Activated CD8-positive, alpha-beta memory T cell treated with anti-CD3 and anti-CD28 coated beads, Interleukin-2, amount 50 U/mL, for 1 hour (primary cell): Measurements from ENCODE around the gene CX3CL1.
"Not testable (repeated sequence)": the region's sequence is repeated elsewhere in the genome, so short reads cannot be mapped to it uniquely, and the experiment has no call there.

Experiments used
- DNase-seq: peaks from one replicate; pipeline ENCODE4 v3.0.0-alpha.2; 2020; ENCODE audit errors: extremely low read depth

Gene CX3CL1

GRCh38 chr16:57372372-57373116 lies at the start of gene CX3CL1:
Gene CX3CL1, plus strand, starts transcription at chr16:57372490. Its CDS starts 79 bp downstream, at chr16:57372569.
- DNase-seq, result no peak

GRCh38 chr16:57324749-57325148 lies 47.5 kb upstream of the CX3CL1 start:
- no peak for DNase-seq

DNA sequence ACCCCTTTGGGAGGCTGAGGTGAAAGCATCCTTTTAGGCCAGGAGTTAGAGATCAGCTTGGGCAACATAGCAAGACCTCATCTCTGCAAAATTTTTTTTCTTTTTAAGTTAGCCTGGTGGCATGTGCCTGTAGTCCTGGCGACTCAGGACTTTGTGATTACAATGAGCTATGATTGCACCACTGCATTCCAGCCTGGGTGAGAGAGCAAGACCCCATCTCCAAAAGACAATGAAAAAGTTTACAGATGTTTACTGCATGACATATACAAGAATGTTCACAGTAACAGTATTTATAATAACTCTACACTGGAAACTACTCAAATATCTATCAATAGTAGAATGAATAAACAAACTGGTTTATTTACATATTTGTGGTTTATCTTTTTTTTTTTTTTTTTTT lies 46.8 kb upstream of the CX3CL1 start:
- no peak for DNase-seq

DNA sequence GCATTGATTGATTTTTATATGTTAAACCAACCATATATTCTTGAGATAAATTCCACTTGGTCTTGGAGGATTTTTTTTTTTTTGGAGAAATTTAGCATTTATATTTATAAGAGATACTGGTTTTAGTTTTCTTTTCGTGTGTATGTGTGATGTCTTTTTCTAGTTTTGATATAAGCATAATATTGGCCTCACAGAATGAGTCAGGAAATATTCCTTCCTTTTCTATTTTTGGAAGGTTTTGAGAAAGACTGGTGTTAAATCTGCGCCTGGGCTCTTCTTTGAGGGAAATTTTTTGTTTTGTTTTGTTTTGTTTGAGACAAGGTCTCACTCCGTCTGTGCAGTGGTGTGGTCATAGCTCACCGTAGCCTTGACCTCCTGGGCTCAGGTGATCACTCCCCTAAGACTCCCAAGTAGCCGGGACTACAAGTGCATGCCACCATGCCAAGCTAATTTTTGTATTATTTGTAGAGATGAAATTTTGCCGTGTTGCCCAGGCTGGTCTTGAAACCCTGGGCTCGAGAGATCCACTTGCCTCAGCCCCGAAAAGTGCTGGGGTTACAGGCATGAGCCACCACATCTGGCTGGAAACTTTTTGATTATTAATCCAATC lies 42.5 kb upstream of the CX3CL1 start:
- no peak for DNase-seq

DNA sequence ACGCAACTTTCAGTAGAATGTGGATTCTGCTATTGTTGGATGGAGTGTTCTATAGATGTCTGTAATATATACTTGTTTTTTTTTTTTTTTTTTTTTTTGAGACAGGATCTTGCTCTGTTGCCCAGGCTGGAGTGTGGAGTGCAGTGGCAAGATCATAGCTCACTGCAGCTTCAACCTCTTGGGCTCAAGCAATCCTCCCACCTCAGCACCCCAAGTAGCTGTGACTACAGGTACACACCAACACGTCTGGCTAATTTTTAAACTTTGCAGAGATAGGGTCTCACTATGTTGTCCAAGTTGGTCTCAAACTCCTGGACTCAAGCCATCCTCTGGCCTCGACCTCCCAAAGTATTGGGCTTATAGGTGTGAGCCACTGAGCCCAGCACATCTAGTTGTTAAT lies 40.9 kb upstream of the CX3CL1 start:
- no peak for DNase-seq

DNA sequence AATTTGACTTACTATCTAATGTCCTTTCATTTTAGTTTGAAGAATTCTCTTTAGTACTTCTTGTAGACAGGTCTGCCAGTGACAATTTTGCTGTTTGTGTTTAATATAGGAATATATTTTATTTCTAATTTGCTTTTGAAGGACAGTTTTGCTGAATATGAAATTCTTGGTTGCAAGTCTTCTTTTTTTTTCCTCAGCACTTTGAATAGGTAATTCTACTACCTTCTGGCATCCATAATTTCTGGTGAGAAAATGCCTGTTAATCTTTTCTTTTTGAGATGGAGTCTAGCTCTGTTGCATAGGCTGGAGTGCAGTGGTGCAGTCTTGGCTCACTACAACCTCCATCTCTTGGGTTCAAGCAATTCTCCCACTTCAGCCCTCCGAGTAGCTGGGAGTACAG lies 38.9 kb upstream of the CX3CL1 start:
- DNase-seq, result no peak

GRCh38 chr16:57335366-57335765 lies 36.9 kb upstream of the CX3CL1 start:
- no peak for DNase-seq

GRCh38 chr16:57341062-57341440 lies 31.2 kb upstream of the CX3CL1 start:
- no peak for DNase-seq

GRCh38 chr16:57341441-57342303 lies 30.6 kb upstream of the CX3CL1 start:
- no peak for DNase-seq

GRCh38 chr16:57342606-57343005 lies 29.7 kb upstream of the CX3CL1 start:
- DNase-seq, result not testable (repeated sequence)

- DNase-seq, result no peak
Observed at GRCh38 chr16:57343221-57343620, 29.1 kb upstream of the CX3CL1 start.

- DNase-seq, result not testable (repeated sequence)
Observed at GRCh38 chr16:57344094-57344493, 28.2 kb upstream of the CX3CL1 start.

DNA sequence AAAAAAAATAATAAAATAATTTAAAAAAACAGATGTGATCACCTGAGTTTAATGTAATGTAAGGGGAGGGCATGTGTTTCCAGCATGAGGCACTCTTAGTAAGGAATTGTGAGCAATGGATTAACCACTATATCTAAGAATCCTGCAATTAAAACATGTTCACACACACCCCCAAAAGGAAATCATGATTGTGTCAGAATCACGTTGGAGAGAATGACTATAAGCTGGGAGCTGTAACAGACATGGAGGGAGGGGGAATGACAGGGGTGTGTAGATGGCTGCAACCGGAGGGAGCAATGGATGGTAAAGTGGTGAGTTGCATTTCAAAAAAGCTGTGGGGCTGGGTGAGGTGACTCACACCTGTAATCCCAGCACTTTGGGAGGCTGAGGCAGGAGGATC lies 27.3 kb upstream of the CX3CL1 start:
- DNase-seq, result no peak

DNA sequence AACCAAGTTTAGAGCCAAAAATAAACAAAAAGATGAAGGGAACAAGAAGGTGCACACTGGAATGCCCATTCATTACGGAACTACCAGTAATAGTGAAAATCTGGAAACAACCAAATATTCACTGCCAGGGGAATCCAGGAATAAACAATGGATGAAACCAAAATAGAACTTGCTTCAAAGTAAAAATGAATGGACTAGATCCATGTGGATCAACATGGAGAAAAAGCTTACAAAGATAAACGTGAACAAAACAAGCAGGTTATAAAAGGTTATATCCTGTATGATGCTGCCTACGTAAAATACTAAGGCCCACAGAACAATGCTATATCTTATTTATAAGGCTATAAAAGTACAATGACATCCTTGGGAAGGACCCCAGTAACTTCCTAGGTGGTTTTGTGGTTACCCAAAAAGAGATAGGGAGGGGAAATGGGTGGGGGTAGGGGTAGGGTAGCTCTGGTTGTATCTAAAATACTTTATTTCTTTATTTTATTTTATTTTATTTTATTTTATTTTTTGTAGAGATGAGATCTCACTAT lies 26.6 kb upstream of the CX3CL1 start:
- no peak for DNase-seq

GRCh38 chr16:57347858-57348257 lies 24.4 kb upstream of the CX3CL1 start:
- DNase-seq, result no peak

GRCh38 chr16:57348327-57348726 lies 24.0 kb upstream of the CX3CL1 start:
- no peak for DNase-seq

DNA sequence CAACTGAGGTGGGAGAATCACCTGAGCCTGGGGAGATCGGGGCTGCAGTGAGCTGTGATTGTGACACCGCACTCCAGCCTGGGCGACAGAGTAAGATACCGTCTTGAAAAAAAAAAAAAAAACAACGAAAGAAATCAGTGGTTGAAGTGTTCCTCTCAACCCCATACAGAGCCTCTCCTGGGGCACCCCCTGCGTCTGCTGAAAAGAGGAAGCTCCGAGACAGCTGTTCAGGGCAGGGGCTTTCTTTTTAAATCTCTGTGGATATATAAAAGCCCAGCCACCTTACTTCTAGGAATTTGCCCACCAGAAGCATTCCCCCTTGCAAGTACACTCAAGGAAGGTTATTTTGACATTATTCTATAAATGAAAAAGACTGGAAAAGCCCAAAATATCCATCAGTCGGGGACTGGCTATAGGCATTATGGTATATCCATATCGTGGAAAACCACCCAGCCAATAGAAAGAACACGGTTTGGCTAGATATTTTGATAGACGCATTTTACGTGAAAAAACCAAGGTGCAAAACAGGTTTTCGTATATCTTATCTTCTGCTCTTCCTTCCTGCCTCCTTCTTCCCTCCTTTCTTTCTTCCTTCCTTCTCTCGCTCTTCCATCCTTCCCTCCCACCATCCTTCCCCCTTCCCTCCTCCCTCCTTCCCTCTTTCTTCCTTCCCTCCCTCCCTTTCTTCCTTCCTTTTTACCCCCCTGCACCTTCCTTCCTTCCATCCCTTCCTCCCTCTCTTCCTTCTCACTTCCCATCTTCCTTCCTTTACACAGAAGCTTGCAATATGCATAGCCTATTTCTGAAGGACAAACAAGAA lies 22.9 kb upstream of the CX3CL1 start:
- no peak for DNase-seq

DNA sequence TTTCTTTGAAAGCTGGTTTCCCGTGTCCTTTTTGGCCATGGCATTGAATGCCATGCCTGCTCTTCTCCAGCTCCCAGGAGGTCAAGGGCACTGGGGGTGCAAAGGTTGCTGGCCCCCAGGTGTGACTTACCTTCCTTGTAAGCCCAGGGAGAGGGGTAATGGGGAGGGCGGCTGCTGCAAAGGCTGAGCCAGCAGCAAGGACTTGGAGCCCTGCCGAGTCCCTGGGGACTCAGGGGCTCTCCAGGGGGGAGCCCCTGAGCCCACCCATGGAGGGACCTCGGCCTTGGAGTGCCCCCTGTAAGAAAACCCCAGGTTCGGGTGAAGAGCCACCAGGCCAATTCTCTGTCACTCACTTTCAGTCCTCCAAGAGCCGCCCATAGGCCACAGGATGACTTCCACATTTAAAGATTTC lies 19.6 kb upstream of the CX3CL1 start:
- no peak for DNase-seq

- DNase-seq, result no peak
Observed at GRCh38 chr16:57354311-57354710, 18.0 kb upstream of the CX3CL1 start.

- DNase-seq, result no peak
Observed at GRCh38 chr16:57355898-57356414, 16.3 kb upstream of the CX3CL1 start.

GRCh38 chr16:57356547-57356946 lies 15.7 kb upstream of the CX3CL1 start:
- no peak for DNase-seq
